ENCODE data around the gene ANK3. TPM values are rescaled to one million over a fixed set of nuclear protein-coding genes. Genes with fewer than 3 reads are reported as not detected.

ANK3 gene
- total RNA-seq, 6 experiments from 2014 or later = 7.8 to 25.7 (median 16.6) TPM

GRCh38 chr10:60291344-60291930, 98.2 kb downstream of the ANK3 start:
- WGBS (ENCODE audit: insufficient coverage, low coverage, low lambda C conversion rate, missing lambda C conversion rate) = 68% methylated on average over 5 of the region's 5 CpGs
- intact Hi-C loops (cut with DNase I) = no loop called here
- Histone ChIP-seq H3K4me3 (no peak overlapping the region), H3K27ac (no peak overlapping the region), H3K9me3 (no peaks in the 10 kb centered on the region), H3K36me3 (no peaks in the 10 kb centered on the region), H3K4me1 (peaks cover 0 to 5% (median 0%) of the 10 kb centered on the region in 4 donors), H3K27me3 (no peaks in the 10 kb centered on the region)
- TF ChIP-seq, protein P1, sequence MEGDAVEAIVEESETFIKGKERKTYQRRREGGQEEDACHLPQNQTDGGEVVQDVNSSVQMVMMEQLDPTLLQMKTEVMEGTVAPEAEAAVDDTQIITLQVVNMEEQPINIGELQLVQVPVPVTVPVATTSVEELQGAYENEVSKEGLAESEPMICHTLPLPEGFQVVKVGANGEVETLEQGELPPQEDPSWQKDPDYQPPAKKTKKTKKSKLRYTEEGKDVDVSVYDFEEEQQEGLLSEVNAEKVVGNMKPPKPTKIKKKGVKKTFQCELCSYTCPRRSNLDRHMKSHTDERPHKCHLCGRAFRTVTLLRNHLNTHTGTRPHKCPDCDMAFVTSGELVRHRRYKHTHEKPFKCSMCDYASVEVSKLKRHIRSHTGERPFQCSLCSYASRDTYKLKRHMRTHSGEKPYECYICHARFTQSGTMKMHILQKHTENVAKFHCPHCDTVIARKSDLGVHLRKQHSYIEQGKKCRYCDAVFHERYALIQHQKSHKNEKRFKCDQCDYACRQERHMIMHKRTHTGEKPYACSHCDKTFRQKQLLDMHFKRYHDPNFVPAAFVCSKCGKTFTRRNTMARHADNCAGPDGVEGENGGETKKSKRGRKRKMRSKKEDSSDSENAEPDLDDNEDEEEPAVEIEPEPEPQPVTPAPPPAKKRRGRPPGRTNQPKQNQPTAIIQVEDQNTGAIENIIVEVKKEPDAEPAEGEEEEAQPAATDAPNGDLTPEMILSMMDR (IDR thresholded peaks at IDR 0.05) = no peak
- TF ChIP-seq POLR2A (IDR thresholded peaks at IDR 0.05) = no peak
- DNase-seq (no peak), ATAC-seq (no peak)

DNA sequence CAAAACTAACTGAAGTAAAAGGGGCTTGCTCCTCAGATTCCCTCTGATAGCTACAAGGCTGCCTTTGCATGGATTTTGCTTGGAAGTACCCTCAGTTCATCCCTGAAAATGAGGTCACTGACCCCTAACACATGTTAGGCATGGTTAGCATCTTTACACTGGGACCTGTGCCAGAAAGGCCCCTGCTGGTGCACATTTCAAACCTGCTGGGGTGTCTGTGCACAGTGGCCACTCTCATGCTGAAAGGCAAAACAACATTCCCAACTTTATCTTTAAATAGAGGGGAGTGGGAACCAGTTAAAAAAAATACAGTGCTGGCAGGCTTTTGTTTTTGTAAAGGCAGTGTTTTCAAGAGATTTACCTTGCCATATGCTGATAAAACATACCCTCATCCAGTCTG, 99.1 kb downstream of the ANK3 start:
- intact Hi-C loops (cut with DNase I) = no loop called here
- no peaks in the 10 kb centered on the region for H3K27me3 ChIP-seq
- TF ChIP-seq, protein P1 (IDR thresholded peaks at IDR 0.05) = no peak
- no peak for TF ChIP-seq POLR2A (IDR thresholded peaks at IDR 0.05)
- peaks cover 0 to 5% (median 0%) of the 10 kb centered on the region in 4 donors for H3K4me1 ChIP-seq
- H3K4me3 ChIP-seq = no peak overlapping the region
- no peak overlapping the region for H3K27ac ChIP-seq
- no peak for ATAC-seq
- H3K9me3 ChIP-seq = no peaks in the 10 kb centered on the region
- no peak for DNase-seq
- H3K36me3 ChIP-seq = no peaks in the 10 kb centered on the region

DNA sequence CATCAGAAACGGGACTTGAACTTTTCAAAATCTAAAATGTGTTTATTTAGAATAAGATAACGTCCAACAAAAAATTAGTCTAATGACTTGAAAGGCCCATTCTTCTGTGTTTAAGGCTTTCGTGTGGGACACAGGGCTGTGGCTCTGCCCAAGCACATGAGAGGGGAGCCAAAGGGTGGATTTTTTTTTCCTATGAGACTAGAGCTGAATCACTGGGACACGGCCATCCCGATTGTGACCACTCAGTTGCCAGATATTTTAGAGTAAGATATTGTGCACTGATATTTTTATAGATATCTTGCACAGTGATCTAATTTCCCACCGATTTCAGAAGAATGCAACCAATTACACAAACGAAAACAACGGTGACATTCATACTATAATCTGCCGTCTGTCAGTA, 99.9 kb downstream of the ANK3 start:
- H3K4me1 ChIP-seq = peaks cover 0 to under 1% (median 0%) of the 10 kb centered on the region in 4 donors

GRCh38 chr10:60288256-60288655, 101.4 kb downstream of the ANK3 start:
- H3K4me3 ChIP-seq = no peak overlapping the region
- 69% methylated on average over 3 of the region's 3 CpGs for WGBS (ENCODE audit: insufficient coverage, low coverage, low lambda C conversion rate, missing lambda C conversion rate)
- intact Hi-C loops (cut with DNase I) = no loop called here
- DNase-seq = no peak
- no peaks in the 10 kb centered on the region for H3K27me3 ChIP-seq
- H3K27ac ChIP-seq = no peak overlapping the region
- no peaks in the 10 kb centered on the region for H3K9me3 ChIP-seq
- no peaks in the 10 kb centered on the region for H3K36me3 ChIP-seq
- no peak for TF ChIP-seq POLR2A (IDR thresholded peaks at IDR 0.05)
- TF ChIP-seq, protein P1 (IDR thresholded peaks at IDR 0.05) = no peak
- H3K4me1 ChIP-seq = no peaks in the 10 kb centered on the region
- no peak for ATAC-seq

More for the DNA sequence above, 99.9 kb downstream of the ANK3 start:
- no peak overlapping the region for H3K4me3 ChIP-seq
- TF ChIP-seq, protein P1 (IDR thresholded peaks at IDR 0.05) = no peak
- TF ChIP-seq POLR2A (IDR thresholded peaks at IDR 0.05) = no peak
- 51% methylated on average over 9 of the region's 9 CpGs for WGBS (ENCODE audit: insufficient coverage, low coverage, low lambda C conversion rate, missing lambda C conversion rate)
- intact Hi-C loops (cut with DNase I) = no loop called here
- H3K36me3 ChIP-seq = no peaks in the 10 kb centered on the region
- no peak for ATAC-seq
- H3K9me3 ChIP-seq = no peaks in the 10 kb centered on the region
- H3K27me3 ChIP-seq = no peaks in the 10 kb centered on the region
- H3K27ac ChIP-seq = no peak overlapping the region
- no peak for DNase-seq

DNA sequence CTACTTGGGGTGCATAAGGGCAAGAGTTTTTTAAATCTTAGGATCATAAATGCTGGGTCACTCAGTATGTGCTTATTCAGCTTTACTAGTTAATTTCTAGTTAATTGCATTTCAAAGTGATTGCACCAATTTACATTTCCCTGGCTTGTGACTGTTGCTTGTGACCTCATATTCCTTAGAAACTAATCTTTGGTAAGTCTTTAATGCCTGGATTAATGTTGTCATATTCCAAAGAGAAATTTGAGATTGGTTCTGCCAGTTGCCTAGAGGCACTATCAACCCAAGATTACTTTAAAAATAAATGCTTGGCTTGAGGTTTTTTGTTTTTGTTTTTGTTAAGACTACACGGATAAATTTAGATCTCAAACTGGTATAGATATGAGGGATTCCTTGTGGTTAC, 103.1 kb downstream of the ANK3 start:
- no peaks in the 10 kb centered on the region for H3K27me3 ChIP-seq
- WGBS (ENCODE audit: insufficient coverage, low coverage, low lambda C conversion rate, missing lambda C conversion rate) = 60% methylated on average over 1 of the region's 1 CpG

More for the DNA sequence above, 103.1 kb downstream of the ANK3 start:
- intact Hi-C loops (cut with DNase I) = no loop called here
- no peaks in the 10 kb centered on the region for H3K4me1 ChIP-seq
- no peak for TF ChIP-seq POLR2A (IDR thresholded peaks at IDR 0.05)
- TF ChIP-seq, protein P1 (IDR thresholded peaks at IDR 0.05) = no peak
- ATAC-seq (no peak), DNase-seq (no peak)
- no peaks in the 10 kb centered on the region for H3K36me3 ChIP-seq
- H3K9me3 ChIP-seq = no peaks in the 10 kb centered on the region
- no peak overlapping the region for H3K4me3 ChIP-seq
- H3K27ac ChIP-seq = no peak overlapping the region
